ENCODE data around the gene SERPINA12. TPM values are rescaled to one million over a fixed set of nuclear protein-coding genes. Genes with fewer than 3 reads are reported as not detected.
"Not testable (repeated sequence)": the region's sequence is repeated elsewhere in the genome, so short reads cannot be mapped to it uniquely, and the experiment has no call there.

SERPINA12 gene
- total and polyA plus RNA-seq, 8 donors, result not detected

DNA sequence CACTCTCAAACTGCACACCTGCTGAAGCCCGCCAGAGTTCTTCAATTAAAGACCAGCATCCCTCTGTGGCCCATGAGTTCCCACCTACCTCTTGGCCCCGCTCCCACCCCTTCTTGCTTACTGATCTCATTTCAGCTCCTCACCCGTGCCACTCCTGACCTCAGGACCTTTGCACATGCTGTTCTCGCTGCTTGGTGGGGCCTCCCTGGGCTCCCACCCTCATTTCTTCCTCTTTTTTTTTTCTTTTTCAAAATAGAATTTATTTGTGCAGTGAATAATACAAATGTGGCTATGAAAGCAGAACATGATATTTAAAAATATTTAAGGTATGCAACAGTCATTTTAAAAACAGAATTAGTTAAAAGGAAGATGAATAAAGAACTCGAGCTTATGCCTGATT lies 24.8 kb downstream of the SERPINA12 start:
- H3K27ac ChIP-seq, result no peak overlapping the region
- H3K27me3 ChIP-seq, result no peaks in the 10 kb centered on the region
- TF ChIP-seq, protein P1, sequence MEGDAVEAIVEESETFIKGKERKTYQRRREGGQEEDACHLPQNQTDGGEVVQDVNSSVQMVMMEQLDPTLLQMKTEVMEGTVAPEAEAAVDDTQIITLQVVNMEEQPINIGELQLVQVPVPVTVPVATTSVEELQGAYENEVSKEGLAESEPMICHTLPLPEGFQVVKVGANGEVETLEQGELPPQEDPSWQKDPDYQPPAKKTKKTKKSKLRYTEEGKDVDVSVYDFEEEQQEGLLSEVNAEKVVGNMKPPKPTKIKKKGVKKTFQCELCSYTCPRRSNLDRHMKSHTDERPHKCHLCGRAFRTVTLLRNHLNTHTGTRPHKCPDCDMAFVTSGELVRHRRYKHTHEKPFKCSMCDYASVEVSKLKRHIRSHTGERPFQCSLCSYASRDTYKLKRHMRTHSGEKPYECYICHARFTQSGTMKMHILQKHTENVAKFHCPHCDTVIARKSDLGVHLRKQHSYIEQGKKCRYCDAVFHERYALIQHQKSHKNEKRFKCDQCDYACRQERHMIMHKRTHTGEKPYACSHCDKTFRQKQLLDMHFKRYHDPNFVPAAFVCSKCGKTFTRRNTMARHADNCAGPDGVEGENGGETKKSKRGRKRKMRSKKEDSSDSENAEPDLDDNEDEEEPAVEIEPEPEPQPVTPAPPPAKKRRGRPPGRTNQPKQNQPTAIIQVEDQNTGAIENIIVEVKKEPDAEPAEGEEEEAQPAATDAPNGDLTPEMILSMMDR (IDR thresholded peaks at IDR 0.05), result no peak
- H3K9me3 ChIP-seq, result no peaks in the 10 kb centered on the region
- no peak overlapping the region for H3K4me3 ChIP-seq
- no peaks in the 10 kb centered on the region for H3K36me3 ChIP-seq
- no peak for DNase-seq
- WGBS, 2 donors, result 78 to 92% methylated on average over 5 of the region's 5 CpGs
- intact Hi-C loops (cut with DNase I), result no loop called here
- peaks cover 0 to 3% (median 0%) of the 10 kb centered on the region in 3 donors for H3K4me1 ChIP-seq
- FAIRE-seq, result no peak
- ATAC-seq, result no peak

DNA sequence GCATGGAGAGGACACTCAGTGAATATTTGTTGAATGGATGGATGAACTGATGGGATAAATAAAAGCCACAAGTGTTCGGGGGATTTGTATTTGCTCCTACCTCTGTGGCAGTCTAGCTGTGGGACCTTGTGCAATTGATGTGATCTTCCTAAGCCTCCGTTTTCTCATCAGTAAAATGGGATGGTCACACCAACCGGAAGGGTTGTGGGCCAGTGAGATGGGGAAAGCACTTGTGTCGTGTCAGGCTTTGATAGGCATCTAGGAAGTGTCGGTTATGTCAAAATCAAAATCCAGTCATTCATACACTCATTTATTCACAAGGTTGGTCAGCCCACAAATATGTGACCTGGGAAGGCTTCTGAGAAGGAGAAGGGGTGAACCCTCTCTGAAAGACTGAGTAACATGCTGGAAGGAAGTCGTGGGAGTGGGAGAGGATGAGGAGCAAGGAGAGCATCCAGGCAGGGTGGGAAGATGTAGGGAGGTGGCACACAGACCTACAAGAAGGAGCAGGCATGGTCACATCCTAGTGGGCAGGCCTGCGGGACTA lies 25.5 kb downstream of the SERPINA12 start:
- no peaks in the 10 kb centered on the region for H3K36me3 ChIP-seq
- TF ChIP-seq, protein P1 (IDR thresholded peaks at IDR 0.05), result no peak
- 69 to 80% methylated on average over 7 of the region's 7 CpGs for WGBS, 2 donors
- no peaks in the 10 kb centered on the region for H3K9me3 ChIP-seq
- H3K27me3 ChIP-seq, result no peaks in the 10 kb centered on the region
- DNase-seq (no peak), FAIRE-seq (no peak), ATAC-seq (no peak)
- H3K4me1 ChIP-seq, result peaks cover 0 to 3% (median 0%) of the 10 kb centered on the region in 3 donors
- no peak overlapping the region for H3K4me3 ChIP-seq
- intact Hi-C loops (cut with DNase I), result no loop called here
- H3K27ac ChIP-seq, result no peak overlapping the region

DNA sequence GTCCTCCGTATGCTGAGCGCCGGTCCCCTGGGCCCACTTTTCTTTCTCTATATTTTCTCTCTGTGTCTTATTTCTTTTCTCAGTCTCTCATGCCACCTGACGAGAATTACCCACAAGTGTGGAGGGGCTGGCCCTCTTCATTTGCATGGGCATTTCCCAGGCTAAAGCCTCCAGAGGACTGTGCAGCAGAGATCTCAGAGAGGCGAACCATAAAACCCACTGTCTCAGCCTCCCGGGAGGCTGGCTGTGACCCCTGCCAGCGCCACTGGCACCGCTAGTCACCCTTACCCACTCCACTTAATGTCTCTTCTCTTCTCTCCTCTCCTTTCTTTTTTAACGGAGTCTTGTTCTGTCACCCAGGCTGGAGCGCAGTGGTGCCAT lies 26.2 kb downstream of the SERPINA12 start:
- H3K36me3 ChIP-seq, result no peaks in the 10 kb centered on the region
- no peak for DNase-seq
- TF ChIP-seq, protein P1 (IDR thresholded peaks at IDR 0.05), result no peak
- intact Hi-C loops (cut with DNase I), result no loop called here
- H3K4me1 ChIP-seq, result peaks cover 0 to 3% (median 0%) of the 10 kb centered on the region in 3 donors
- WGBS, 2 donors, result 72 to 77% methylated on average over 10 of the region's 10 CpGs
- no peak for FAIRE-seq
- no peak overlapping the region for H3K4me3 ChIP-seq
- peaks cover 0 to 2% (median 0%) of the 10 kb centered on the region in 4 donors for H3K9me3 ChIP-seq
- H3K27me3 ChIP-seq, result no peaks in the 10 kb centered on the region
- ATAC-seq, result no peak
- no peak overlapping the region for H3K27ac ChIP-seq

DNA sequence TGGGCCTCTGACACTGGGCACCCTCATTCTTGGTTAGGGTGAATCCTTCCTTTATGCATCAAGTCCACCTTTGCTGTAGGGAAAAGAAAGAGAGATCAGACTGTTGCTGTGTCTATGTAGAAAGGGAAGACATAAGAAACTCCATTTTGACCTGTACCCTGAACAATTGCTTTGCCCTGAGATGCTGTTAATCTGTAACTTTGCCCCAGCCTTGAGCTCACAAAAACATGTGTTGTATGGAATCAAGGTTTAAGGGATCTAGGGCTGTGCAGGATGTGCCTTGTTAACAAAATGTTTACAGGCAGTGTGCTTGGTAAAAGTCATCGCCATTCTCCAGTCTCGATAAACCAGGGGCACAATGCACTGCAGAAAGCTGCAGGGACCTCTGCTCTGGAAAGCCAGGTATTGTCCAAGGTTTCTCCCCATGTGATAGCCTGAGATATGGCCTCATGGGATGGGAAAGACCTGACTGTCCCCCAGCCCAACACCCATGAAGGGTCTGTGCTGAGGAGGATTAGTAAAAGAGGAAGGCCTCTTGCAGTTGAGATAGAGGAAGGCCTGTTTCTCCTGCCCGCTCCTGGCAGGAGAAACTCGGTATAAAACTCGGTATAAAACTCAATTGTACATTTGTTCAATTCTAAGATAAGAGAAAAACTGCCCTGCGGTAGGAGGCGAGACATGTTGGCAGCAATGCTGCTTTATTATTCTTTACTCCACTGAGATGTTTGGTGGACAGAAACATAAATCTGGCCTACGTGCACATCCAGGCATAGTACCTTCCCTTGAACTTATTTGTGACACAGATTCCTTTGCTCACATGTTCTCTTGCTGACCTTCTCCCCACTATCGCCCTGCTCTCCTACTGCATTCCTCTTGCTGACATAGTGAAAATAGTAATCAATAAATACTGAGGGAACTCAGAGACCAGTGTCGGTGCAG lies 26.9 kb downstream of the SERPINA12 start:
- WGBS, 2 donors, result 52 to 59% methylated on average over 10 of the region's 10 CpGs
- ATAC-seq; intact Hi-C loops (cut with DNase I): not testable (repeated sequence)

DNA sequence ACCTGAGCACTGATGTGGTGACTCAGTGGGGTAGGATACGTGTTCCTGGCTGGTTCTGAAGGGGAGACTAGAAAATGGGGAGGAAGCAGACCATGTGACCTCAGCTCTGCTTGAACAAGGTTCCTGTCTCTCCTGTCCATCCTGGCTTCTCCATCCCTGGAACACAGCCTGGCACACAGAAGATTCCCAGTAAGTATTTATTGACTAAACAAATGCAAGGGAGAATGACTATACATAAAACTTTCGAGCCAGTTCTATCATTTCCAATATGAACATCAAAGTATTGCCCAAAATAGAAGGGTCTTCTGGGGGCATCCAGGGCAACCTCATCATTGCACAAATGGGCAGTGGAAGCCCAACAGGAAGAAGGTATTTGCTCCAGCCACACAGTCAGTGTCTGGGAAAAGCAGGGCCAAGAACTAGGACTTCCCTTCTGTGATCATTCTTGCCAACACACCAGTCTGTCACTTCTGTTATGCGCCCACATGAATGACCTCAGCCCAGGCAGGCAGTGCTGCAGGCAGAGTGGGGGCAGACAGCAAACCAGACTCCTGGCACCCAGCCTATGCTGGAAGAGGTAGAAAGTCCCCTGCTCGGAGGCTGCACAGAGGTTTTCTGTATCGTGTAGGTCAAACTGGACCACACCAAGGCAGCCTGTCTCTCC lies 27.7 kb downstream of the SERPINA12 start:
- no peak for DNase-seq

More for the DNA sequence above, 26.9 kb downstream of the SERPINA12 start:
- DNase-seq, H3K9me3 ChIP-seq, H3K27me3 ChIP-seq, H3K36me3 ChIP-seq, H3K4me1 ChIP-seq, FAIRE-seq, H3K4me3 ChIP-seq: not testable (repeated sequence)
- peak overlapping the region in 1 of 4 donors; percentile 37 for H3K27ac ChIP-seq

More for the DNA sequence above, 27.7 kb downstream of the SERPINA12 start:
- FAIRE-seq (no peak), ATAC-seq (peak in 2 of 4 donors; percentile 26 to 56)
- intact Hi-C loops (cut with DNase I), result no loop called here
- 56 to 68% methylated on average over 5 of the region's 5 CpGs for WGBS, 2 donors
- peaks cover 0 to 3% (median 0%) of the 10 kb centered on the region in 3 donors for H3K4me1 ChIP-seq
- no peaks in the 10 kb centered on the region for H3K36me3 ChIP-seq
- H3K27ac ChIP-seq, result no peak overlapping the region
- no peak overlapping the region for H3K4me3 ChIP-seq
- TF ChIP-seq, protein P1 (IDR thresholded peaks at IDR 0.05), result no peak
- H3K27me3 ChIP-seq, result no peaks in the 10 kb centered on the region
- peaks cover 0 to 4% (median 0%) of the 10 kb centered on the region in 4 donors for H3K9me3 ChIP-seq

Data from pancreas (tissue), 10 donors.